ENCODE measurements around the gene CLEC1A.
"Not testable (repeated sequence)": the region's sequence is repeated elsewhere in the genome, so short reads cannot be mapped to it uniquely, and the experiment has no call there.

CLEC1A gene

DNA sequence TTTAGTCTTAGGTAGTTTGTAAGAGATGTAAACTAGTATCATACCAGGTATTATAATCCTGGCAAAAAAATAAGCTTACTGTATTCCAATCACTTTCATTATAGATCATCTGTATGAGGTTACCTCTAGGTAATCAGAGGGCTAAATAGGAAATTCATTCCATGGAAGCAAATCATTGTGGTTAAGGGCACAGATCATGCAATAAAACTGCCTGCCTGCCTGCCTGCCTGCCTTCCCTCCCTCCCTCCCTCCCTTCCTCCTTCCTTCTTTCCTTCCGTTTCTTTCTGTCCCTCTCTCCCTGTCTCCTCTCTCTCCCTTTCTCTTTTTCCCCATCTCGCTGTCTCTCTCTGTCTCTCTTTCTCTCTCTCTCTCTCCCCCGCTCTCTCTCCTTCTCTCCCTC, 71.5 kb downstream of the CLEC1A start:
- Histone ChIP-seq H3K4me3 (ENCODE audit: low read length) (no peak overlapping the region), H3K27me3 (ENCODE audit: control insufficient read depth, insufficient read depth, low read length) (no peaks in the 10 kb centered on the region), H3K4me1 (ENCODE audit: control insufficient read depth, insufficient read depth, low read length) (no peaks in the 10 kb centered on the region), H3K9ac (ENCODE audit: low read length) (no peak overlapping the region), H3K27ac (ENCODE audit: low read depth, low read length) (no peak overlapping the region), H3K36me3 (ENCODE audit: control insufficient read depth, insufficient read depth, low read length) (no peaks in the 10 kb centered on the region)

DNA sequence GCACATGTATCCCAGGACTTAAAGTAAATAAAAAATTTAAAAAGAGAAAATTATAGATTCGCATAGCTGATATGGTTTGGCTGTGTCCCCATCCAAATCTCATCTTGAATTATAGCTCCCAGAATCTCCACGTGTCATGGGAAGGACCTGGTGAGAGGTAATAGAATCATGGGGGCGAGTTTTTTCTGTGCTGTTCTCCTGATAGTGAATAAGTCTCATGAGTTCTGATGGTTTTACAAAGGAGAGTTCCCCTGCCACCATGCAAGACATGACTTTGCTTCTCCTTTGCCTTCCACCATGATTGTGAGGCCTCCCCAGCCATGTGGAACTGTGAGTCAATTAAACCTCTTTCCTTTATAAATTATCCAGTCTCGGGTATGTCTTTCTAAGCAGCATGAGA, 72.1 kb downstream of the CLEC1A start:
- H3K27ac ChIP-seq (ENCODE audit: low read depth, low read length); H3K4me1 ChIP-seq (ENCODE audit: control insufficient read depth, insufficient read depth, low read length); H3K27me3 ChIP-seq (ENCODE audit: control insufficient read depth, insufficient read depth, low read length); H3K4me3 ChIP-seq (ENCODE audit: low read length); H3K9ac ChIP-seq (ENCODE audit: low read length); H3K36me3 ChIP-seq (ENCODE audit: control insufficient read depth, insufficient read depth, low read length): not testable (repeated sequence)

DNA sequence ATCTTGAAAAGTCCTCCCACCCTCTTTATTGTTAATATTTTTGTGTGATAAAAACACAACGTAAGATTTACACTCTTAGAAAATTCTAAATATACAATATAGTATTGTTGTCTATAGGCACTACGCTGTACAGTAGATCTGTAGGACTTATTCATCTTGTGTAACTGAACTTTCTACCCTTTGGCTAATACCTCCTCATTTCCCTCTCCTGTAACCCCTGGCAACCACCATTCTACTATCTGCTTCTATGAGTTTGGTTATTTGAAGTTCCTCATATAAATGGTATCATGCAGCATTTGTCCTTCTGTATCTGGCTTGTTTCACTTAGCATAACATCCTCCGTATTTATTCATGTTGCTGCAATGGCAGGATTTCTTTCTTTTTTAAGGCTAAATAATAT, 73.5 kb downstream of the CLEC1A start:
- Histone ChIP-seq H3K36me3 (ENCODE audit: control insufficient read depth, insufficient read depth, low read length) (no peaks in the 10 kb centered on the region), H3K27ac (ENCODE audit: low read depth, low read length) (no peak overlapping the region), H3K4me1 (ENCODE audit: control insufficient read depth, insufficient read depth, low read length) (no peaks in the 10 kb centered on the region), H3K4me3 (ENCODE audit: low read length) (no peak overlapping the region), H3K9ac (ENCODE audit: low read length) (no peak overlapping the region), H3K27me3 (ENCODE audit: control insufficient read depth, insufficient read depth, low read length) (no peaks in the 10 kb centered on the region)

DNA sequence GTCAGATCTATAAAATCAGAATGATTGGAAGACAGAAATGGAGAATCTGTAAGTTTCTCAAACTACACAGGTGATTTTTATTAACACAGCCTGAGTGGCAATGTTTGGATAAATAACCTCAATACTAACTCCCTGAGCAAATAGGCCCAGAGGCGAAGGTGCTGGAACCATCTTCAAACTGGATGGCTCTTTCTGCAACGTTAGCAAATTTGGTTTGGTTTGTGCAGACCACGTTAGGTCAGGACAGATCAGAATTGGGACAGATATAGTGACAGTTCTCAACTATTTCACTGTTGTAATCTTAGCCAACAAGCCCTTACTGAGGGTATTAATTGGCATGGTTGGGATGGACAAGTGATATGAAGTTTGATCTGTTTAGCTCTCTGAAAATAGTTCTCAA, 77.4 kb downstream of the CLEC1A start:
- no peaks in the 10 kb centered on the region for H3K36me3 ChIP-seq (ENCODE audit: control insufficient read depth, insufficient read depth, low read length)

More for the DNA sequence above, 77.4 kb downstream of the CLEC1A start:
- Histone ChIP-seq H3K4me3 (ENCODE audit: low read length) (no peak overlapping the region), H3K27me3 (ENCODE audit: control insufficient read depth, insufficient read depth, low read length) (no peaks in the 10 kb centered on the region), H3K9ac (ENCODE audit: low read length) (no peak overlapping the region), H3K4me1 (ENCODE audit: control insufficient read depth, insufficient read depth, low read length) (no peaks in the 10 kb centered on the region), H3K27ac (ENCODE audit: low read depth, low read length) (no peak overlapping the region)
